H4 (cell line): ENCODE results near the gene CASZ1. TPM values are rescaled to one million over a fixed set of nuclear protein-coding genes. Genes with fewer than 3 reads are reported as not detected.

Experiments used
- DNase-seq: peaks from one replicate; pipeline ENCODE4 v3.0.0-alpha.2; 2015; ENCODE audit warnings: low spot score
- total RNA-seq: library from RNA; depleted of rRNA; stranded (reverse); fragments of >200 nt; shearing (Covaris generic); gene quantifications from 2 replicates; pipeline ENCODE4 v1.2.3, GENCODE V29; 2014

Gene CASZ1
- total RNA-seq, 1 experiment from 2014 or later: 0.17 TPM

DNA sequence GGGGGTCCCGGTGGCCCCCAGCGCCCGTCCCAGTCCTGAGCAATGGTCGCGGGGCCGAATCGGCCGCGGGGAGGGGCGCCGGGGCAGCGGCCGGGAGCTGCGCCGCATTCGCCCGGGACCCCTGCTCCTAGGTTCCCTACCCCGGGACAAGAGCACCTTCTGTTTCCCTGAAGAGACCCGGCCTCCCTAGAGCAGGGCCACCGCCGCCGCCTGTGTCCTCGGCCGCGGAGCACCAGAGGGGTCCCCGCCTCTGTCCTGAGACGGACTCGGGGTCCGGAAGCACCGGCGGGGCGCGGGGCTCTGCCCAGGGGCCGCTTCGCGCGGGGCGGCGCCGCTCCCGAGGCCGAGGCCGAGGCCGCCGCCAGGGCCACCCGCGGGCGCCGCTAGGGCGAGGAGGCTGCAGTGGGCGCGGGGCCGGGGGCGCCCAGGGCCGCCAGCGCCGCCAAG, 157.9 kb downstream of the CASZ1 start:
- no peak for DNase-seq

DNA sequence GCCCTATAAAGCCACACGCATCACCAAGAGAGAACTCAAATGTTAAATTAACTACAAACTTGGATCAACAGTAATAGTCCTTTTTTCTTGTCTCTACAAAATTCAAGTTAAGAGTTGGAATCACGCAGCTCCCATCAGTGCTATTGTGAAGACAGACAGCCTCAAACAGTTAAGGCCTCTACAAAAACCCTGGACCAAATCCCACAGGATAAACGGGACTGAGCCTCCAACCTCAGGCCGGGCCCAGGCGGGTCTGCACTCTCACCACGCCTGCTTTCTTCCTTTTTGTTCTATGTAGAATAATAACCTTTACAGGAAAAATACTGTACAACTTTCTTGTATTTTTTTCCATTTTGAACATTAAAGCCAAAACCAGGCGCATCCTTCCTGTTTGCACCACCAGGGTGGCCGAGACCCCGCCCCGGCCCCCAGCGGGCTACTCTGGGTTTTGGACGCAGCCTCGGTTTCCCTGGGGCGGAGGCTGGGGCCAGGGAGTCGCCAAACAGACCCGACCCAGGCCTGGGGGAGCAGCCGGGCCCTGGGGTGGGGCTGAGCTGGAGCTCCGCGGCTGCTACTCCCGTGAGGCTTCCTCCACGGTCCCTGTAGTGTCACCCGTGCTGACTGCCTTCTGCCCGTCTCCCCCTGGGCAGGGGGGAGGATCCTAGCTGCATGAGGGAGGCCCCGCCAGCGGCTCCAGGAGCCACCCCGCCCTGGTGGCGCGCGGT, 158.4 kb downstream of the CASZ1 start:
- DNase-seq: no peak

DNA sequence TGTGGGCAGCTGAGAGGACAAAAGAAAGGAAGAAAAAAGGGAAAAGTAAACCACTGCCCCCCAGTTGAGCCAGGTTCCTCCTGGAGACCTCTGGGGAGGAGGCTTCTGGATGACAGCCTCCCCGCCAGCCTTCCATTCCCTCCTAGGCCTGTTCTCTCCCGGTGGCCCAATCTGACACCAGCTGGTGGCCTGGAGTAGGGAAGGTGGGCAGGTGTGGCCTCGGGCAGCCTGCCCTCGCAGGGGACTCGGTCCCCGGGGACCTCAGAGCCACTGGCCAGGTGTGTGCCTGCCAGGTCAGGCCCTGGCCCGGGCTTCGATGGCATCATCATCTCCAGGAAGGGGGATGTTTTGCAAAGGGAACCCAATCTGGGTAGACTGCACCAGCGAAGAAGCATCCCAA, 159.0 kb downstream of the CASZ1 start:
- no peak for DNase-seq

DNA sequence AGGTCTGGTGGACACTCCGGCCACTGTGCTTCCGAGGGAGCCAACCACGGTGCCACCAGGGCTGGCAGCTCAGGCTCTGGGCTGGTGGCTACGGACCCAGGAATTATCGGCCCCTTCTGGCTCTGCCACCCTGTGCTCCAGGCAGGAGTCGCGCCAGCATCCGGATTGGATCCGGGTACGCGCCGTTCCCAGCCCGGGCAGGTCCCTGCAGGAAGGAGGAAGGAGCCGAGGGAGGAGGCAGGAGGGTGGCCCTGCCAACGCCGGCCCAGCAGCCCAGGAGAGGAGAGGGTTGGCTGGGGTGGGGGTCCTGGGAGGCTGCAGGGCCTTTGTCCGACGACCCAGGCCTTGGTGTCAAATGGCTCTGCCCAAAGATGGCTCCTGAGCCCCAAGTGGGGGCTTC, 160.5 kb downstream of the CASZ1 start:
- no peak for DNase-seq

DNA sequence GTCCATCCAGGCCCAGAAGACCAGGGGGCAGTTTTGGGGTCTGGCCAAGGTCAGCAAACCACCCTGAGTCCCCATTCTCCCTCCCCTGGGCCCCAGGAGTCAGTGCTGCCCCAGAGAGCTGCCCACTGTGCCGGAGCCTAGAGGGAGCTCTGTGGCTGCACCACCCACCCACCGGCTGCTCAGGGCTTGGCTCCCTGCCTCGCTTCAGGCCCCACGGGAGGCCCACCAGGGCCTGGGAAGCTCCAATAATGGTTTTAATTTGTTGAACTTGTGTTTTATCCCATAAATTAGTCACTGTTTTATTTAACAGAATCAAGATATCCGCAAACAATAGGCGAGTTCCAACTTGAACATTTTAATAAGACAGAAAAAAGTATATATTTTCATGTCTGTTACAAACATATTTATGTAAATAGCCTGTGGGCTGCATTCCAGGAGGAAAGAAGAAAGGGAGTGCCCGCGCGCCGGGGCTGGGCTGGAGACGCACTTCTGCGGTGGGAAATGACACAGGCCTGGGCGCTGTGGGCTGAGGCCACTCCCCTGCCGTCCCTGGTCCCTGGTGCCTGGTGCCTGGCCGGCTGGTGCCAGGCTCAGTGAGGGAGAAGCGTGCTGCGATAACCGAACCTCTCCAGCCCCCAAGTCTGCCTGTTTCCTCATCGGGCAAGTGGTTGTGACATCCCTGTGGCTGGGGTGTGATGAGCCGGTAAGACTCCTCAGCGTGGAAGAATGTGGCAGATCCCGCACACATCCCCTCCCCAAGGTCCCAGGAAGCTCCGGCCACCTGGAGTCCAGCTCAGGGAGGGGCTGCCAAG, 161.2 kb downstream of the CASZ1 start:
- DNase-seq: peak; percentile 31

DNA sequence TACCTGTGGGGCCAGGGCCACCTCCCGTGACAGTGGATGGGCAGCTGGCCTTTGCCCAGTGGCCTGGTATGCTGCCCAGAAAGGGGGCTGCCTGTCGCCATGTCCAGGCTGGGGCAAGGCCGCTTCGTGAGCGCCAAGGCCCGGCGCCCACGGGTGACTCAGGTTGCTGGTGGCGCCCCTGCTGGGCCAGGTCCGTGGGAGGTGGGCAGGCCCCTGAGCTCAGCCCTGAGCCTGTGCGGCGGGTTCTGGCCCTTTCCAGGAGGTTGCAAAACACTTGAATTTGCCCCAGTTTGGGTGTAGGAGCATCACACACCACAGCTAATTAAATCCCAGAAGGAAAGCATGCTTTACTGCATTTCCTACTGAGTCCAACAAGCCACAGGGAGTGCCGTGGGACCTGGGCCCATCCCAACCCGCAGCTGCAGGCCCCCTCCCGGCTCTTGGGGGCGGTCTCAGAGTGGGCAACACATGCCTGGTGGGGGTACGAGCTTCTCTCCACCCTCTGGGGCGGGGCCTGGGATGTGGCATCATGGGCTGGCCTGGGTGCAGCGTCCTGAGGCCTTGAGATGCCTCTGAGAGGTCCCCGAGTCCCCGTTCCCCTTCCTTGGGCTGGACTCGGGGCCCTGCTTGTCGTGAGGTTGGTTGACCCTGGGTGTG, 161.9 kb downstream of the CASZ1 start:
- DNase-seq: no peak

DNA sequence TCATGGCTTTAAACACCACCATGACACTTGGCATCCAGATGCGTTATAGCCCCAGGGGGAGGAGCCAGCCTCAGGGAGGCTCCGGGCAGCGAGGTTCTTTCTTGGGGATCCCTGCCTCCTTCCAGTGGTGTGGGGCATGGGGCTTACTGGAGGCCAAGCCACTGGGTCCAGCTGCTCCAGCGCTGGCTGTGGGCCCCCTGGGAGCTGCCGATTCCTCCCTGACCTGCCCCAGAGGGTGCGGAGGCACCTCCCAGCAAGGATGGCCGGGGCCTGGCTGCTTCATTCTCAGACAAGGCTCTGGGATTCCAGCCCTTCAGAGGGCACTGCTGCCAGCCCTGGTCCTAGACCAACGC, 162.4 kb downstream of the CASZ1 start:
- no peak for DNase-seq

DNA sequence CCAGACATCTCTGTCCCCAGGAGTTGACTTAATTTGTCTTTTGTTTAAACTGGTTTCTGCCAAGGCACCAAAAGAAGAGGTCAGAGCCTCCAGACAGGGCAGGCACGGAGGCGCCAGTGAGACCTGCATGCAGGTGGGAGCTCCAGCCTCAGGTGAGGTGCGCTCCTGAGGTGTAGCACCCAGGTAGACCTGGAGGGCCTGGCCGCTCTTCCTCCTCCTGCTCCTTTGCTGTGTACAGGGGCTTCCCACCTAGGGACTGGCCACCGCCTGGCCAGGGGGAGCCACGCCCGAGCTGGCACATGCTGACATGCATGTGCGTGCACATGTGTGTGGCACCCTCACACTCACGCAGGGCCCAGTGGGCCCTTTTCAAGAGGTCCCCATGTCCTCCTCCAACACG, 163.0 kb downstream of the CASZ1 start:
- DNase-seq: no peak

DNA sequence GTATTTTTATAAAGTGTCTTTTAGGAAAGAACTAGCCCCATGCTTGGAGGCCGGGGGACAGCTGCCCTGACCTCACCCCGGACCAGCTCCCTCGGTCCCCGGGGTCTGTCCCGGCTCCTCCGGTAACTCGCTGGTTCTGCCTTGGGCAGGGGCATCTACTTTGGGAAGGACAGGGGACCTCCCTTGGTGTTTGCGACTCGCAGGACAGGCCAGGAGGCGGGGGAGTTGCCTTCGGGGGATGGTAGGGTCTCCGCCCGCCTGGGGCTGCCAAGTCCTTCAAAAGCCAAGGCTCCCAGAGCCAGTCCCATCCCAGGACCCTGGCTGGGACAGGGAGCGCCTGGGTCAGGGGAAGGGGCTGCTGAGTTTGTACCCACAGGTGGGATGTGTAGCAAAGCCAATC, 163.8 kb downstream of the CASZ1 start:
- DNase-seq: no peak

DNA sequence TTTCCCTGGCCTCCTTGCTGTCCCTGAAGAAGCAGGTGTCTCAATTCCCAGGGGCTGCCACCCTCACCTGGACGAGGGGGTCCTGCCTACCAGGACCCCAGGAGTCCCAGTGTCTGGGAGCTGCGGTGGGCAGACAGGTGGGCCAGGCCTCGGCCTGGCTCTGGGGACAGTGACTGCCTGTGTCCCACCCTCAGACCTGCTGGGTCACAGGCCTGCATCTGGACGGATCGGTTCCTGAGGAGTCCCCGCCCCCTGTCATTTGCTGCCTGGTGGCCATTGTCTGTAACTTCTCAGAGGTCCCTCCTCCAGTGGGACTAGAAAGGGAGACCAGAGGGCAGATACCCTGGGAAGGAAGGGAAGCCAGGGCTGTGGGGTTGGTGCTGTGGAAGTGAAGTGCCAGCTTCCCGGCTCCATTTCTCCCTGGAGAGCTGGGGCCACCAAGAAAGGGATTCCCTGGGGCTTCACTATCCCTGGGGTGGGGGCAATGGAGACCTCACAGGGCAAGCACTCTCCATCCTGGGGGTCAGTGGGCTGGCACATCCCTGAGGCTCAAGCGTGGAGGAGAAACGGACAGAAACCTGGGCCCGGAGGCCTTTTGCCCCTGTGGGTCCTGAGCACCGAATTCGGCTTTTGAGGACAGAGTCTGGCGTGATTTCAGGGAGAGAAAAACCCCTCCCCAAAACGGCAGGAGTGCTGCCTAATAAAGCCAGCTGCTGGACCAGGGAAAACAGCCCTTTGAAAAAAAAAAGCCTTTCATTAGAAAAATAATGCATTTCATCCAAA, 164.4 kb downstream of the CASZ1 start:
- no peak for DNase-seq

DNA sequence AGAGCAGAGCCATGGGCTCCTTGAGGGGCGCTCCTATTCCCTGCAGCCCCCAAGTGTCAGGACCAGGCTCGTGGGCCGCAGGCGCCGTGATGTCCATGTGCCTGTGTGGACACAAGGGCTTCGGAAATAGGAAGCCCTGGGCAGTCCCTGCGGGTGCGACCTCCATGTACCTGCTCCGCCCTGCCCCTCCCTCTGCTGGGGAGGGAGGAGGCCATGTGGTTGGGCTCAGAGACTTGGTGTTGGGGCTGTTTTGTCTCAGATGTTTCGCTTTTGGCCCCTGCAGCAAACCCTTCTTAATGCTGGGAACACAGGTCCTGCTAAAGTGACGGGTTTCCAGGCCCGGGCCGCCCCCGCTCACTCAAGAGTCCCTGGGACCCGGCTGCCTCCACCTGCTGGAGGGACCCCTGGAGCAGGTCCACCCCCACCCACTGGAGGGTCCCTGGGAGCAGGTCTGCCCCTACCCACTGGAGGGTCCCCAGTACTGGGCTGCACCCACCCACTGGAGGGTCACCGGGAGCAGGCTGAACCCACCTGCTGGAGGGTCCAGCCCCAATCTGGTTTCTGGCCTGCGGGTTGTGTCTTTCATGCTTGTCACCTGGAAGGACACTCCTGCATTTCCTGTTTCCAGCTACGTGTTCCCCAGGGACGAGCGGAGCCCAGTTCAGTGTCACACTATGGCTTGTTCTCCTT, 165.2 kb downstream of the CASZ1 start:
- DNase-seq: no peak

DNA sequence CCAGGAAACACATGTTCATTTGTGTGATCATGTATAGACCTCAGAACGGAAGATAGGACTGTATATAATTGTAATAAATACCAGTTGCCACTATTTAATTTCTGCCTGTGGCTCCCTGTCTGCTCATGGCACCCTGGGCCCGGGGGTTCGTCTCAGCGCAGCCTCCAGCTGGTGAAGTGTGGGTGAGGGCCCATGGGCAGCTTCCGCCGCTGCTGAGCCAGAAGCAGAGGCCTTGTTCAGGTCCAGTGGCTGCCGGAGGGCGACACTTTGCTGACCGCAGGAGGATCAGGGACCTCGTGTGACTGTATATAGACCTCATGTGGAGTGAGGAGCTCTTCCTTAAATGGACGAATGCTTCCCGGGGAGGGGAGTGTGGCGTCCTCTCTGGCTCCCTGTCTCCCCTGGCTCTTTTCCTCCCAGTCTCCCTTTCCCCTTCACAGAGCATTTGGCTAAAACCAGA, 165.8 kb downstream of the CASZ1 start:
- DNase-seq: no peak

DNA sequence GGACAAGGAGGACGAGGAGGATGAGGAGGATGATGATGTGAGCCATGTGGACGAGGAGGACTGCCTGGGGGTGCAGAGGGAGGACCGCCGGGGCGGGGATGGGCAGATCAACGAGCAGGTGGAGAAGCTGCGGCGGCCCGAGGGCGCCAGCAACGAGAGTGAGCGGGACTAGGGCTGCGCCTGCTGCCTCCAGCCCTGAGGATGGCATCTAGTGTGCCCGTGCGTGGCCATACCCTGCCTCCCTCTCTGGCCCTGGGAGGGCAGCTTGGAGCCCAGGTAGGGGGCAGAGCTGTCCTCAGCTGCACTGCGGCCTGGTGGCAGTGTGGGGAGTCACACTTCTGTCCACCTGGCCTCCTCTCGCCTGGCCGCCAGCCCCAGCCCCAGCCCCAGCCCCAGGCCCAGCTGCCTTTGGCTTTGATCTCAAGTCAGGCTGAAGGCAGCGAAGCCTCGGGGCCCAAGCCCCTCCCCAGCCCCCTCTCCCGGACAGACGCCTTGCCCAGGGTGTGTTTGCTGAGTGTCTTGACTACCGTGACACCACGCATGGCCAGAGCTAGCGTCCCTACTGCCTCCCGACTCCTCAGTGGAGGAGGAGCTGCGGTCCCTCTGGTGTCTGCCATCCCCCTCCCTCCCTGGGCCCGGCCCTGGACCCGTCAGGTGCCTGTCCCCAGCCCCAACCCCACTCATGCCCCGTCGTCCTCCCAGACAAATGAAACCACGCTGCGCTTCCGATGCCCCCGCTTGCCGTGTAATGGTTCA, 166.5 kb downstream of the CASZ1 start:
- no peak for DNase-seq

DNA sequence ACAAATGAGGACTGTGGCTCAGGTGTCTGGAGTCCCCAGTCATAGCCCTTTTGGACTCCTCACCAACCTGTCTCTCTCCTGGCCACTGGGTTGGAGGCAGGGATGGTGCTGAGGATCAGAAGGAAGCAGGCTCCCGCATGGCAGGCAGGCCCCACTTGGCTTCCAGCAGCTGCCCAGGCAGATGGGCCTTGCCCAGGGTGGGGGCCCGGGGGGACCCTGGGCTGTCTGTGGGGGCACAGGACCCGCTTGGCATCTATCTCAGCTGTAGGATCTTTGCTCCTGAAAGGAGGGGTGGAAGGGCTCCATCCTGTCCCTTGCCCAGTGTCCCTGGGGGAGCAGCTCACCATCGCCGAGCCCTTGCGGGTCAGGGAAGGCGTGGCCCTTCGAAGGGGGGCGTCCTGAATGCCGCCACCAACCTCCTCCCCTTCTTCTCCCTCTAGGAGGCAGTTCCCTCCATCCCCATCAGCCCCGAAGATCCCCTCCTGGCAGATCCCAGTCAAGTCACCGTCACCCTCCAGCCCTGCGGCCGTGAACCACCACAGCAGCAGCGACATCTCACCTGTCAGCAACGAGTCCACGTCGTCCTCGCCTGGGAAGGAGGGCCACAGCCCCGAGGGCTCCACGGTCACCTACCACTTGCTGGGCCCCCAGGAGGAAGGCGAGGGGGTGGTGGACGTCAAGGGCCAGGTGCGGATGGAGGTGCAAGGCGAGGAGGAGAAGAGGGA, 167.2 kb downstream of the CASZ1 start:
- no peak for DNase-seq

DNA sequence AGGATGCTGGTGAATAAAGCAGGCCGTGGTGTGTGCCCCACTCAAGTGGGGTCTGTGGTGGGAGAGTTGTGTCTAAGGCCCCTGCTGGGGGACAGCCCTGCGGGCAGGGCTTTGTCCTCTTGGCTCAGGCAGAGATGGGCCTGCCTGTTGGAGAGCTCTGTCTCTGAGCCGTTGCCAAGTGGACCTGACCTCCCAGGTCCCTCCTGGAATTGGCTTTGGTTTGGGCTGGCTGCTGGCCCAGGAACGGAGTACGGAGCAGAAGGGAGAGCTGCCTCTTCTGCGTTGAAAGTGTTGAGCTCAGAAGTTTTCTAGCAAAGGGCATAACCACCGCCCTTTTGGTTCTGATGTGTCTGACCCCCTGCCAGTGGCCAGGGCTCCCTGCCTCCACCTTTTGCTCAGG, 167.8 kb downstream of the CASZ1 start:
- no peak for DNase-seq

DNA sequence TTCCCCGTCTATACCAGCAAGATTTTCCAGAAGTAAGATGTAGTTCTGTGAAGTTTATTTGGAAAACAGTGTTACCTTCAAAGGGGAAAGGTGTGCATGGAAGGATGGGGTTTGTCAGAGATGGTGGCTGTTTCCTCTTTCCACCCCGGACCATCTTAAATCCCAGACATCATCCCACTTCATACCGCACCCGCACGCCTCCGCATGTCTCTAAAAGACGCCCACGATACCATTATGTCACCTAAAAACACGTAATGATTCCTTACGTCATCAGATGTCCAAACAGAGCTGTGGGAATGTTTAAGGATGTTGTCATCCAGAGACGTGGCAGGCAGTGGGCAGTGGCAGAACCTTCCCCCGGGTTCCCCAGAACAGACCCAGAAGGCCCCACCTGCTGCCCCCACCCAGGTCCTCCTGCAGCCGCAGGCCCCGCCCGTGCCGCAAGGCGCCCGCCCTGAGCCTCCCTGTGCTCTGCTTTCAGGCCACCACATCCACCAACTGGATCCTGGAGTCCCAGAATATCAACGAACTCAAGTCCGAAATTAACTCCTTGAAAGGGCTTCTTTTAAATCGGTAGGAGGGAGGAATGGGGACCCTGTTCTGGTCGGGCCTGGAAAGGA, 169.5 kb downstream of the CASZ1 start:
- no peak for DNase-seq

DNA sequence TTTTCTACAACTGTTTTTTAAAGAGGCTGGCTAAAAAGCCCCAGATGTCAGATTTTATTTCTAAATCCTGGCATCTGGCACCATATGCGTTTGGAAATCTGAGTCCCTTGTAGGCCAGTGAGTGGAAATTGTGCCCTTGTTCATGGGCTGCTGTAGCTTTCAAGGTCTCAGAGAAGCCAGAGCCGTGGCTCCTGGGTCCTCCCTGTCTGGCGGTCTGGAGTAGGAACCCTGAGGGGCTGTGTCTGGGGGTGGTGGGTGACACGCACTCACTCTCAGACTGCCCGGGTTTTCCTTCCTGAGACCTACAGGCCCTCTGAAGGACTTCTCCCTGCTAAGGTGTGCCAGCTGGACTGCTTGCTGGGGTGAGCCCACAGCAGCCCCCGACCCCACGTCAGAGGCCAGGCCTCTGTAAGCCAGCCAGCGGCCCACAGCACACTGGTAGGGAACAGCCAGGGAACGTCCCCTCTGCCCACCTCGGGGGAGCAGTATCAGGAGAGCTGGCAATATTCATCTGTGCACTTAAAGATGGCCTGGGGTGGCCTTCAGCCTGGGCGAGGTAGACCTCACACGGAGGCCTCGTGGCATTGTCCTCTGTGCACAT, 170.2 kb downstream of the CASZ1 start:
- no peak for DNase-seq

DNA sequence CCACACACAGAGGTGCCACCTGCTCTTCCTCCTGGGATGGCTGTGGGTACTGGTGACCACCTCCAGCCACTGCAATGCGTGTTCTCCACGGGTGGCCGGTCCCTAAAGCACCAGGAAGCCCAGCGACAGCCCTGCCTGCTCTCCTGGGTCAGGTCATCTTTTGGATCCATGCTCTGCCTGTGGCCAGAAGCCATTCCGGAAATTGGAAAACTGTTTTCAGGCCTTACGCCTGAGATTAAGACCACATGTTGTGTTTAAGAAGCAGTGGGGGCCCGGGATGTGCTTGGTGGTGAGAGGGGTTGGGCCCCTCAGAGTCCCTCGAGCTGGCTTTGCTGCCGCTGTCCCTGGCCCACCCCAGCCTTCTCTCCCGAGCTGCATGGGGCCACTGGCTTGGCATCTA, 170.9 kb downstream of the CASZ1 start:
- DNase-seq: no peak

DNA sequence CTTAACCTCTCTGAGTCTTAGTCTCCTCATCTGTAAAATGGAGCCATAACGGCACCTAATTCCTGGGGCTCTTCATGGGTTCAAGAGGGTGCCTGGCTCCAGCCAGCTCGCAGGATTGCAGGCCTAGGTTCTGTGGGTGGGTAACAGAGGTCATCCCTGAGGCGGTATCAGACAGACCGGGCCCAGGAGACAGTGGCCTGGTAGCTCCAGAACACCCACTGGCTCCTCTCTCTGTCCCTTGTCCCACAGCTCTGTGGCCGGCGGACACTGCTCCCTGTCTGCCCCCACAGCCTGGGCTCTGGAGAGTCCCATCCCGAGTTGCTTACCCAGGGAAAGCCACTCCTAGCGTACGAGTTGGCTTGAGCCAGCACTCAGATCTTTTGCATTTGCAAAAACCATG, 171.4 kb downstream of the CASZ1 start:
- DNase-seq: no peak
